Cardiac muscle cell (in vitro differentiated cells and primary cell): Measurements from ENCODE around the gene JMJD7. TPM values are rescaled to one million over a fixed set of nuclear protein-coding genes. Genes with fewer than 3 reads are reported as not detected.
A peak's percentile ranks its signal among the peaks of the same experiment; 100 is the strongest.

Experiments used
- DNase-seq, 2 donors: peaks; one replicate each; pipeline versions ENCODE4 v3.0.0 to v3.0.0-alpha.2; 2010 to 2017; ENCODE audit warnings: low read depth in 1 of 2, low spot score in 1 of 2
- H3K27ac ChIP-seq: fragments of 200-600 bp; sonication (generic); 2 replicates; pipeline ENCODE4 v1.5.1; 2016
- H3K27me3 ChIP-seq: fragments of 200-600 bp; sonication (generic); 2 replicates; pipeline ENCODE4 v1.6.0; 2016; ENCODE audit warnings: control low read depth
- H3K36me3 ChIP-seq: fragments of 200-600 bp; sonication (generic); 2 replicates; pipeline ENCODE4 v1.5.1; 2016; ENCODE audit warnings: control low read depth
- H3K4me1 ChIP-seq: fragments of 200-600 bp; sonication (generic); 2 replicates; pipeline ENCODE4 v1.8.1; 2017; ENCODE audit warnings: low read depth, mild to moderate bottlenecking, mixed run types
- H3K4me3 ChIP-seq: fragments of 200-600 bp; sonication (generic); 2 replicates; pipeline ENCODE4 v1.5.1; 2016; ENCODE audit warnings: mild to moderate bottlenecking
- H3K9me3 ChIP-seq: fragments of 200-600 bp; sonication (generic); 2 replicates; pipeline ENCODE4 v1.5.1; 2017; ENCODE audit warnings: low read depth, mild to moderate bottlenecking, control low read depth
- polyA plus RNA-seq: library from polyadenylated mRNA; unstranded; fragments of >200 nt; fragmentation: Nextera tagmentation; extraction: Ambion mirVana; gene quantifications from 2 replicates; pipeline ENCODE4 v1.2.1, GENCODE V29; 2016
- total RNA-seq: library from RNA; depleted of rRNA; stranded (reverse); fragments of >200 nt; gene quantifications from 2 replicates; pipeline ENCODE4 v1.2.3, GENCODE V29; 2016
- TF ChIP-seq, protein P1 (sequence below): IDR thresholded peaks from 2 replicates; pipeline ENCODE4 v1.5.1; 2012; ENCODE audit warnings: low read depth, mild to moderate bottlenecking, low read length

The JMJD7 gene
- total and polyA plus RNA-seq, 2 experiments from 2014 or later, result 17.4 to 29.4 TPM

DNA sequence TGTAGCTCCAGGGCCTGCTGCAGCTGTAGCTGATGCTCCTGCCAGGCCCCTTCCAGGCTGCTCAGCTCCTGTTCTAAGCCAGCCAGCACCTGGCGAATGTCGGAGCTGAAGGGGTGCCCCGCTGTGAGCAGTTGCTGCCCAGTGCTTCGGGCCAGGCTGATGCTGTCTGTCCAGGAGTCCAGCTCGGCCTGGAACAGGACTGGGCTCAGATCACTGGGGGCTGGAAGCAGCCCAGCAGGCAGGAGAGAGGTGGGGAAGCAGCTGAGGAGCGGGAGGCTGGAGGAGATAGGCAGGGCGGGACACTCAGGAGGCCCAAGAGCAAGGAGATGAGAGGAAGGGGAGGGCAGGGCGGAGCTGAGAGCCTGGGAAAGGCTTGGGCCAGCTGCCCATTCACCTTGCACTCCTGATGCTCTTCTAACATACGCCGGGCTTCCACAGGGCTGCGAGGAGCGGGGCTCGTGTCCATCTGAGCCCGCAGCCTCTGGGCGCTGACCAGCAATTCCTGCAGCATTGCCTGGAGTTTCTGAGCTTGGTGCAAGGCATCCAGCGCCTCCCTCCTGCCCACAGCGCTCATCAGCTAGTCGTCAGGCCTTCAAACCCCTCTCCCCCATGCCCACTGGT lies 34.0 kb downstream of the JMJD7 start:
- Histone ChIP-seq H3K4me1 (peaks cover 13% of the 10 kb centered on the region), H3K4me3 (no peak overlapping the region), H3K36me3 (no peaks in the 10 kb centered on the region), H3K27ac (no peak overlapping the region), H3K9me3 (no peaks in the 10 kb centered on the region), H3K27me3 (no peaks in the 10 kb centered on the region)
- DNase-seq, result no peak
- TF ChIP-seq, protein P1, sequence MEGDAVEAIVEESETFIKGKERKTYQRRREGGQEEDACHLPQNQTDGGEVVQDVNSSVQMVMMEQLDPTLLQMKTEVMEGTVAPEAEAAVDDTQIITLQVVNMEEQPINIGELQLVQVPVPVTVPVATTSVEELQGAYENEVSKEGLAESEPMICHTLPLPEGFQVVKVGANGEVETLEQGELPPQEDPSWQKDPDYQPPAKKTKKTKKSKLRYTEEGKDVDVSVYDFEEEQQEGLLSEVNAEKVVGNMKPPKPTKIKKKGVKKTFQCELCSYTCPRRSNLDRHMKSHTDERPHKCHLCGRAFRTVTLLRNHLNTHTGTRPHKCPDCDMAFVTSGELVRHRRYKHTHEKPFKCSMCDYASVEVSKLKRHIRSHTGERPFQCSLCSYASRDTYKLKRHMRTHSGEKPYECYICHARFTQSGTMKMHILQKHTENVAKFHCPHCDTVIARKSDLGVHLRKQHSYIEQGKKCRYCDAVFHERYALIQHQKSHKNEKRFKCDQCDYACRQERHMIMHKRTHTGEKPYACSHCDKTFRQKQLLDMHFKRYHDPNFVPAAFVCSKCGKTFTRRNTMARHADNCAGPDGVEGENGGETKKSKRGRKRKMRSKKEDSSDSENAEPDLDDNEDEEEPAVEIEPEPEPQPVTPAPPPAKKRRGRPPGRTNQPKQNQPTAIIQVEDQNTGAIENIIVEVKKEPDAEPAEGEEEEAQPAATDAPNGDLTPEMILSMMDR, result no peak

DNA sequence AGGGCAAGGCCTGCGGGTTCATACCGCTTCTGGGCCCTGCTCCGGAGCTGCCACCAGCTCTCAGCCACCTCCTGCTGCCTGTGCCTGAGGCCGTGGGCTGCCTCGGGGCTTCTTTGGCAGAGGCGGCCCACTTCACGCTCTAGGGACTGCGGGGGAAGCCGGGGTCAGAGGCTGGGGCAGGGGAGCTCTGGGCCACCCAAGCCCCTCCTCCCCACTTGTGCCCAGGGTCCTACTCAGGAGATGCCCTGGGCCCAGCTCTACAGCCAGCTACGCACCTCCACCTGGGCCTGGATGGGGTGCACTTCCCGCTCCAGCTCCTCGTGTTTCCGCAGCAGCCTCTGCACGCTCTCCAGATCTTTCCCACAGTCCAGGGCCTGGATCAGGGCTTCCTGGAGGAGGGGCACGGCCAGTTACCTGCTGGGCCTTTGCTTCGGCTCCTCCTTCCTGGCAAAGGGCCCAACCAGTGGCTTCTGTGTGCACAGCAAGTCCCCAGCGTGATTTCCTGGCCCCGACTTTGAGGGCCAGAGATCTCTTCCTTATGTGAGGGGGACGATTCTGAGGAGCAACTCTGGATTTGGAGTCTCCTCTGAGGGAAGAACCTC lies 34.7 kb downstream of the JMJD7 start:
- Histone ChIP-seq H3K4me3 (no peak overlapping the region), H3K27me3 (no peaks in the 10 kb centered on the region), H3K27ac (no peak overlapping the region), H3K9me3 (no peaks in the 10 kb centered on the region), H3K36me3 (no peaks in the 10 kb centered on the region), H3K4me1 (peaks cover 16% of the 10 kb centered on the region)
- no peak for DNase-seq
- TF ChIP-seq, protein P1, result no peak

- H3K4me3 ChIP-seq, result no peak overlapping the region
- H3K27ac ChIP-seq, result peak overlapping the region; percentile 69
- H3K9me3 ChIP-seq, result no peaks in the 10 kb centered on the region
- H3K36me3 ChIP-seq, result no peaks in the 10 kb centered on the region
- H3K27me3 ChIP-seq, result no peaks in the 10 kb centered on the region
- TF ChIP-seq, protein P1, result no peak
- H3K4me1 ChIP-seq, result peaks cover 16% of the 10 kb centered on the region
- no peak for DNase-seq
Measured at GRCh38 chr15:41865490-41866055, 37.7 kb downstream of the JMJD7 start.

- peak in 1 of 2 donors; percentile 65 for DNase-seq
- Histone ChIP-seq H3K36me3 (no peaks in the 10 kb centered on the region), H3K27me3 (no peaks in the 10 kb centered on the region), H3K4me1 (peaks cover 16% of the 10 kb centered on the region), H3K27ac (peak overlapping the region; percentile 69), H3K4me3 (no peak overlapping the region), H3K9me3 (no peaks in the 10 kb centered on the region)
- TF ChIP-seq, protein P1, result no peak
Measured at GRCh38 chr15:41866263-41866703, 38.4 kb downstream of the JMJD7 start.

GRCh38 chr15:41866872-41867579 lies 39.1 kb downstream of the JMJD7 start:
- no peaks in the 10 kb centered on the region for H3K9me3 ChIP-seq
- H3K36me3 ChIP-seq, result no peaks in the 10 kb centered on the region
- DNase-seq, result no peak
- H3K4me1 ChIP-seq, result peaks cover 16% of the 10 kb centered on the region
- TF ChIP-seq, protein P1, result no peak
- no peaks in the 10 kb centered on the region for H3K27me3 ChIP-seq
- H3K4me3 ChIP-seq, result no peak overlapping the region
- H3K27ac ChIP-seq, result peak overlapping the region; percentile 69
